ENCODE results near the gene RNF114. TPM values are rescaled to one million over a fixed set of nuclear protein-coding genes. Genes with fewer than 3 reads are reported as not detected.

RNF114 gene
- total and polyA plus RNA-seq, 4 donors = 37.6 to 69.7 (median 60.0) TPM

DNA sequence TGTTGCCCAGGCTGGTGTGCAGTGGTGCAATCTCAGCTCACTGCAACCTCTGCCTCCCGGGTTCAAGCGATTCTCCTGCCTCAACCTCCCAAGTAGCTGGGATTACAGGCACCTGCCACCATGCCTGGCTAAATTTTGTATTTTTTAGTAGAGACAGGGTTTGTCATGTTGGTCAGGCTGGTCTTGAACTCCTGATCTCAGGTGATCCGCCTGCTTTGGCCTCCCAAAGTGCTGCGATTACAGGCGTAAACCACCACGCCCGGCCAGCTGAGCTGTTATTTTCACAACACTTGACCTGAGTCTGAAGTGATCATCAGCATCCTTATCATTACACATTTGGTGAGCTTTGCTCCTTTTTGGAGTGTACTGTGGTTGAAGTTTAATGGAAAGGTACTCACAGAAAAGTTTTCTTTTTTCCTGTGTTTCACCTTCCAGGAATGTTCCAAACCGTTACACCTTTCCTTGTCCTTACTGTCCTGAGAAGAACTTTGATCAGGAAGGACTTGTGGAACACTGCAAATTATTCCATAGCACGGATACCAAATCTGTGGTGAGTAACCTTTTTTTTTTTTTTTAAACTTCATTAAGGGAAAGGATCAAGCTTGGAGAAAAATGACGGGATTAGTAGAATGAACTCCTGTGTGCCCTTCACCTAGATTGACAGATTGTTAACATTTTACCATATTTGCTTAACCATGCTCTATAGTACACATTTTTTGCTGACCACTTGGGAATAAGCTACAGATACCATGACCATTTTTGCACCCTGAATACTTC is 9.7 kb downstream of the RNF114 start:
- Histone ChIP-seq H3K4me1 (ENCODE audit: control insufficient read depth in 5 of 5, insufficient read depth in 5 of 5, low read length in 5 of 5) (peaks cover 0 to 2% (median 0%) of the 10 kb centered on the region in 5 donors), H3K9me3 (ENCODE audit: control insufficient read depth in 4 of 4, insufficient read depth in 3 of 4, low read length in 3 of 4) (no peaks in the 10 kb centered on the region), H3K27ac (ENCODE audit: low read depth in 1 of 2, low read length in 1 of 2) (no peak overlapping the region), H3K36me3 (ENCODE audit: control insufficient read depth in 4 of 4, insufficient read depth in 4 of 4, low read length in 4 of 4) (peaks cover 10 to 52% (median 32%) of the 10 kb centered on the region in 4 donors), H3K9ac (ENCODE audit: insufficient read depth in 1 of 2, low read length in 2 of 2) (no peak overlapping the region), H3K4me3 (no peak overlapping the region), H3K27me3 (ENCODE audit: control insufficient read depth in 3 of 3, insufficient read depth in 3 of 3, low read length in 2 of 3) (no peaks in the 10 kb centered on the region)
- 93 to 94% methylated on average over 10 of the region's 10 CpGs for WGBS, 2 donors
- DNase-seq = no peak
- no peak for ATAC-seq (ENCODE audit: insufficient read depth, low FRiP score)
- TF ChIP-seq, protein P1, sequence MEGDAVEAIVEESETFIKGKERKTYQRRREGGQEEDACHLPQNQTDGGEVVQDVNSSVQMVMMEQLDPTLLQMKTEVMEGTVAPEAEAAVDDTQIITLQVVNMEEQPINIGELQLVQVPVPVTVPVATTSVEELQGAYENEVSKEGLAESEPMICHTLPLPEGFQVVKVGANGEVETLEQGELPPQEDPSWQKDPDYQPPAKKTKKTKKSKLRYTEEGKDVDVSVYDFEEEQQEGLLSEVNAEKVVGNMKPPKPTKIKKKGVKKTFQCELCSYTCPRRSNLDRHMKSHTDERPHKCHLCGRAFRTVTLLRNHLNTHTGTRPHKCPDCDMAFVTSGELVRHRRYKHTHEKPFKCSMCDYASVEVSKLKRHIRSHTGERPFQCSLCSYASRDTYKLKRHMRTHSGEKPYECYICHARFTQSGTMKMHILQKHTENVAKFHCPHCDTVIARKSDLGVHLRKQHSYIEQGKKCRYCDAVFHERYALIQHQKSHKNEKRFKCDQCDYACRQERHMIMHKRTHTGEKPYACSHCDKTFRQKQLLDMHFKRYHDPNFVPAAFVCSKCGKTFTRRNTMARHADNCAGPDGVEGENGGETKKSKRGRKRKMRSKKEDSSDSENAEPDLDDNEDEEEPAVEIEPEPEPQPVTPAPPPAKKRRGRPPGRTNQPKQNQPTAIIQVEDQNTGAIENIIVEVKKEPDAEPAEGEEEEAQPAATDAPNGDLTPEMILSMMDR (IDR thresholded peaks at IDR 0.05; ENCODE audit: control extremely low read depth, extremely low read depth) = no peak

DNA sequence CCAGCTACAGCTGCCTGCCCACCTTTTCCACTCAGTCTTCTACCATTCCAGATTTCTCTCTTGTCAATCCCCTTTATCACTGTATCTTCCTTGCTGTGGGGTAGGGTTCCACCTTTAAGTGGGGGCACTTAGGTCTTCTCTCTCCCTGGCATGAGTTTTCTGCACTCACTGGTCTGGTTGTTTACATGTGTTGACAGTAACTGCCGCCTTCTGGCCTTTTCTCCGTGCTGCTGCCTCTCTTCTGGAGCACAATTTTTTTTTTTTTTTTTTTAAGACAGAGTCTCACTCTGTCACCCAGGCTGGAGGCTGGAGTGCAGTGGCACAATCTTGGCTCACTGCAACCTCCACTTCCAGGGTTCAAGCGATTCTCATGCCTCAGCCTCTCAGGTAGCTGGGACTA is 12.0 kb downstream of the RNF114 start:
- ATAC-seq (ENCODE audit: insufficient read depth, low FRiP score) (no peak), DNase-seq (no peak)
- no peaks in the 10 kb centered on the region for H3K27me3 ChIP-seq (ENCODE audit: control insufficient read depth in 3 of 3, insufficient read depth in 3 of 3, low read length in 2 of 3)
- WGBS, 2 donors = 86 to 93% methylated on average over 3 of the region's 3 CpGs
- TF ChIP-seq, protein P1 (IDR thresholded peaks at IDR 0.05; ENCODE audit: control extremely low read depth, extremely low read depth) = no peak
- H3K4me1 ChIP-seq (ENCODE audit: control insufficient read depth in 5 of 5, insufficient read depth in 5 of 5, low read length in 5 of 5) = no peaks in the 10 kb centered on the region
- H3K9ac ChIP-seq (ENCODE audit: insufficient read depth in 1 of 2, low read length in 2 of 2) = no peak overlapping the region
- H3K36me3 ChIP-seq (ENCODE audit: control insufficient read depth in 4 of 4, insufficient read depth in 4 of 4, low read length in 4 of 4) = peaks cover 23 to 62% (median 39%) of the 10 kb centered on the region in 4 donors
- no peaks in the 10 kb centered on the region for H3K9me3 ChIP-seq (ENCODE audit: control insufficient read depth in 4 of 4, insufficient read depth in 3 of 4, low read length in 3 of 4)
- H3K4me3 ChIP-seq = no peak overlapping the region
- no peak overlapping the region for H3K27ac ChIP-seq (ENCODE audit: low read depth in 1 of 2, low read length in 1 of 2)

DNA sequence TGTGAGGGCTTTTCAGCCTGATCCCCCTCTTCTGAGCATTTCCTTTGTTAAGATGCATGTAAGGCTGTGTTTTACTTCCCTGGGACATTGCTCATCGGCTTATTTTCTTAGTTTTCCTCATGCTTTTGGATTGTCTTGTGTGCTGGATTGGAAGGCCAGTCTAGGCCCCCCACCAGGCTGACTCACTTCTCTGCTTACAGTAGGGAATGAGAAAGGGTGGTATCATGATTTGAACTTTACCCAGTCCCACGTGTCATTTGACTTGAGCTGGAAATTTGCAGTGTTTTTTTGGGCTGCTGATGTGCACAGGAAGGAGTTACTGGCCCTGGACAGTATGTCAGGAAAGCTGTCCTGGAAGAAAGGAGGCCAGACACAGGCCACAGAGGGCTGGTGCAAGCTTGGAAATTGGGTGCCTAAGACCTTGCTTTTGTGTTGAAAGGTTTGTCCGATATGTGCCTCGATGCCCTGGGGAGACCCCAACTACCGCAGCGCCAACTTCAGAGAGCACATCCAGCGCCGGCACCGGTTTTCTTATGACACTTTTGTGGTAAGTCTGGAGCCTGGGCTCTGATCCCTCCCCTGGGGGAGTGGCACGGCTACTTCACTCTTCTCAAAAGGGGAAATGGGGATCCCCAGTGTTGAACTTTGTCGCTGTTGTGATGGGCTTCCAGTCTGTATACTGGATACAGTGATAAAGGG is 12.8 kb downstream of the RNF114 start:
- Histone ChIP-seq H3K27me3 (ENCODE audit: control insufficient read depth in 3 of 3, insufficient read depth in 3 of 3, low read length in 2 of 3) (no peaks in the 10 kb centered on the region), H3K9ac (ENCODE audit: insufficient read depth in 1 of 2, low read length in 2 of 2) (no peak overlapping the region), H3K4me1 (ENCODE audit: control insufficient read depth in 5 of 5, insufficient read depth in 5 of 5, low read length in 5 of 5) (no peaks in the 10 kb centered on the region), H3K4me3 (no peak overlapping the region), H3K36me3 (ENCODE audit: control insufficient read depth in 4 of 4, insufficient read depth in 4 of 4, low read length in 4 of 4) (peaks cover 29 to 58% (median 43%) of the 10 kb centered on the region in 4 donors), H3K9me3 (ENCODE audit: control insufficient read depth in 4 of 4, insufficient read depth in 3 of 4, low read length in 3 of 4) (no peaks in the 10 kb centered on the region), H3K27ac (ENCODE audit: low read depth in 1 of 2, low read length in 1 of 2) (no peak overlapping the region)
- DNase-seq = no peak
- TF ChIP-seq, protein P1 (IDR thresholded peaks at IDR 0.05; ENCODE audit: control extremely low read depth, extremely low read depth) = no peak
- WGBS, 2 donors = 69 to 91% methylated on average over 11 of the region's 11 CpGs
- ATAC-seq (ENCODE audit: insufficient read depth, low FRiP score) = no peak
